K562 (cell line): ENCODE results near the gene ITSN2. TPM values are rescaled to one million over a fixed set of nuclear protein-coding genes. Genes with fewer than 3 reads are reported as not detected.

Experiments used
- ATAC-seq: fragments of 200-7000 bp; cut with Tn5 transposase; 3 replicates; pipeline ENCODE4 v1.9.1; 2020; ENCODE audit warnings: moderate library complexity
- BruUV-seq: library from RNA; stranded (reverse); fragments of 400-500 nt; replicated peaks from 2 replicates; lab custom pipeline; 2021; lab: Mats Ljungman, UMichigan
- CTCF ChIA-PET: fragments of 300-600 bp; formaldehyde crosslinking; extraction: SDS; loops from one replicate; lab custom pipeline; 2021; ENCODE audit warnings: low intra/inter-chr PET ratio; lab: Yijun Ruan, JAX
- POLR2A ChIA-PET: fragments of 300-600, 350-650 bp; sonication (Branson Sonifier 250); formaldehyde crosslinking; extraction: SDS; loops from one replicate; lab custom pipeline; 2021; ENCODE audit warnings: antibody characterized with exemption, inconsistent platforms; lab: Yijun Ruan, JAX
- DNase-seq, 4 experiments: peaks; one replicate each; pipeline versions ENCODE4 v3.0.0 to v3.0.0-alpha.2; 2011 to 2018; ENCODE audit warnings: low spot score in 3 of 4, mixed read lengths in 3 of 4; ENCODE audit errors: extremely low read depth in 1 of 4
- FAIRE-seq: peaks from 2 replicates; lab custom pipeline; 2011; peaks lifted over from hg19 to GRCh38; lab: Jason Lieb, UNC
- H2AFZ ChIP-seq: 2 replicates; pipeline ENCODE4 v1.6.0; 2011; ENCODE audit warnings: low read depth, low read length, control low read depth, inconsistent platforms
- H3K27ac ChIP-seq: fragments of 200-600 bp; 3 replicates; pipeline ENCODE4 v1.8.0; 2011; ENCODE audit warnings: low read depth, mild to moderate bottlenecking, control low read depth, inconsistent platforms, low read length, moderate library complexity, mixed read lengths; ENCODE audit errors: extremely low read depth
- H3K27me3 ChIP-seq, 2 experiments: fragments of 300-600 bp in 1 of 2; 2 replicates in 1 of 2; 3 replicates in 1 of 2; pipeline versions ENCODE4 v1.6.0 to v1.8.0; 2011; ENCODE audit warnings: inconsistent platforms in 2 of 2, low read length in 2 of 2, mild to moderate bottlenecking in 1 of 2, mixed read lengths in 1 of 2, moderate library complexity in 1 of 2; ENCODE audit not compliant: control insufficient read depth in 2 of 2, insufficient read depth in 2 of 2
- H3K36me3 ChIP-seq: fragments of 300-600 bp; 3 replicates; pipeline ENCODE4 v1.8.0; 2011; ENCODE audit warnings: mild to moderate bottlenecking, low read length, inconsistent platforms; ENCODE audit not compliant: control insufficient read depth, insufficient read depth
- H3K4me1 ChIP-seq, 2 experiments: fragments of 200-600 bp in 1 of 2; replicated peaks in 1 of 2; 2 replicates in 1 of 2; 3 replicates in 1 of 2; pipeline versions ENCODE4 v1.5.1 to v1.8.0; 2011; ENCODE audit warnings: inconsistent platforms in 2 of 2, low read length in 2 of 2, mild to moderate bottlenecking in 1 of 2, mixed read lengths in 1 of 2, moderate library complexity in 1 of 2; ENCODE audit not compliant: control insufficient read depth in 2 of 2, insufficient read depth in 2 of 2
- H3K4me2 ChIP-seq: 2 replicates; pipeline ENCODE4 v1.6.1; 2011; ENCODE audit warnings: low read length, control low read depth, inconsistent platforms, mixed read lengths; ENCODE audit not compliant: insufficient read depth
- H3K4me3 ChIP-seq: fragments of 200-600 bp; sonication (generic), shearing (Covaris generic); 2 replicates; pipeline ENCODE4 v1.5.1; 2016; ENCODE audit warnings: control low read depth, inconsistent platforms
- H3K79me2 ChIP-seq: fragments of 200-600 bp; 3 replicates; pipeline ENCODE4 v1.8.0; 2011; ENCODE audit warnings: low read length, inconsistent platforms; ENCODE audit not compliant: control insufficient read depth, insufficient read depth
- H3K9ac ChIP-seq, 2 experiments: 2 replicates each; pipeline versions ENCODE4 v1.6.0 to v1.6.1; 2011; ENCODE audit warnings: low read depth in 2 of 2, low read length in 2 of 2, control low read depth in 1 of 2, inconsistent platforms in 1 of 2, mild to moderate bottlenecking in 1 of 2, mixed read lengths in 1 of 2; ENCODE audit not compliant: insufficient read depth in 1 of 2
- H3K9me1 ChIP-seq: one replicate; pipeline ENCODE4 v1.6.0; 2011; ENCODE audit warnings: inconsistent platforms, mild to moderate bottlenecking, low read length, moderate library complexity; ENCODE audit not compliant: control insufficient read depth, insufficient read depth
- H3K9me3 ChIP-seq: replicated peaks from 2 replicates; pipeline ENCODE4 v1.5.1; 2011; ENCODE audit warnings: low read depth, low read length, inconsistent platforms; ENCODE audit not compliant: control insufficient read depth, insufficient read depth
- H4K20me1 ChIP-seq: replicated peaks from 2 replicates; pipeline ENCODE4 v1.6.1; 2011; ENCODE audit warnings: low read length, inconsistent platforms, mixed read lengths; ENCODE audit not compliant: control insufficient read depth, insufficient read depth
- CBX2 ChIP-seq: fragments of 200-600 bp; sonication (generic); IDR thresholded peaks from one replicate; pipeline ENCODE4 v1.6.1; 2012; ENCODE audit warnings: mild to moderate bottlenecking, low read length, inconsistent platforms; ENCODE audit not compliant: insufficient read depth, poor library complexity, severe bottlenecking
- CREB1 ChIP-seq, 2 experiments: sonication (generic) in 1 of 2; formaldehyde crosslinking in 1 of 2; IDR thresholded peaks; 2 replicates each; pipeline versions ENCODE4 v1.6.1 to v1.8.0; 2012 to 2022; ENCODE audit warnings: inconsistent platforms in 1 of 2, mild to moderate bottlenecking in 1 of 2, missing genetic modification reagents in 1 of 2, moderate library complexity in 1 of 2
- HMGN3 ChIP-seq: IDR thresholded peaks from 2 replicates; pipeline ENCODE4 v1.6.1; 2011; ENCODE audit warnings: borderline replicate concordance, low read depth, mild to moderate bottlenecking, mixed read lengths, low read length; ENCODE audit not compliant: insufficient read length; ENCODE audit errors: extremely low read depth
- HNRNPK ChIP-seq: fragments of 200-400 bp; formaldehyde crosslinking; IDR thresholded peaks from one replicate; pipeline ENCODE4 v1.6.1; 2018; ENCODE audit warnings: mild to moderate bottlenecking, low read depth, low read length; ENCODE audit not compliant: poor library complexity, severe bottlenecking
- HOMEZ ChIP-seq: fragments of 250-450 bp; sonication (Bioruptor Pico); IDR thresholded peaks from 2 replicates; pipeline ENCODE4 v1.4.0; 2020; ENCODE audit warnings: mild to moderate bottlenecking, moderate library complexity
- MYC ChIP-seq, 2 experiments: fragments of 250-450 bp in 1 of 2; sonication (Bioruptor Pico) in 1 of 2; IDR thresholded peaks; 2 replicates each; pipeline versions ENCODE4 v1.5.1 to v1.6.1; 2012 to 2021; ENCODE audit warnings: low read depth in 2 of 2, borderline replicate concordance in 1 of 2, improper control_type of control experiment in 1 of 2, low read length in 1 of 2, mild to moderate bottlenecking in 1 of 2, moderate library complexity in 1 of 2
- NCOA2 ChIP-seq, 2 experiments: fragments of 450-650 bp; IDR thresholded peaks; 2 replicates each; pipeline ENCODE4 v1.6.1; 2018; ENCODE audit warnings: mild to moderate bottlenecking in 2 of 2, moderate library complexity in 1 of 2; ENCODE audit not compliant: partially characterized antibody in 2 of 2
- POU5F1 ChIP-seq: fragments of 150-350 bp; IDR thresholded peaks from 2 replicates; pipeline ENCODE4 v1.6.1; 2014; ENCODE audit warnings: borderline replicate concordance, low read length, low read depth, mild to moderate bottlenecking; ENCODE audit not compliant: partially characterized antibody
- PTRF ChIP-seq: fragments of 450-650 bp; IDR thresholded peaks from 2 replicates; pipeline ENCODE4 v1.6.1; 2016; ENCODE audit warnings: mild to moderate bottlenecking, missing genetic modification characterization, missing compliant biosample characterization
- TEAD4 ChIP-seq, 2 experiments: sonication (generic) in 1 of 2; formaldehyde crosslinking in 1 of 2; IDR thresholded peaks; 2 replicates each; pipeline versions ENCODE4 v1.6.1 to v1.8.0; 2012 to 2022; ENCODE audit warnings: borderline replicate concordance in 1 of 2, inconsistent platforms in 1 of 2, low read length in 1 of 2, mild to moderate bottlenecking in 1 of 2, missing genetic modification reagents in 1 of 2
- ZBTB9 ChIP-seq: fragments of 450-650 bp; formaldehyde crosslinking; IDR thresholded peaks from 2 replicates; pipeline ENCODE4 v1.4.0; 2020; ENCODE audit warnings: mild to moderate bottlenecking, moderate library complexity
- ZNF282 ChIP-seq: sonication (generic); formaldehyde crosslinking; IDR thresholded peaks from 2 replicates; pipeline ENCODE4 v1.8.1; 2023; ENCODE audit warnings: missing genetic modification reagents
- ZNF324 ChIP-seq: fragments of 250-450 bp; sonication (Bioruptor Pico); IDR thresholded peaks from 2 replicates; pipeline ENCODE4 v1.4.0; 2020; ENCODE audit warnings: mild to moderate bottlenecking
- ZNF76 ChIP-seq: fragments of 250-450 bp; sonication (Bioruptor Pico); IDR thresholded peaks from 2 replicates; pipeline ENCODE4 v1.4.0; 2020; ENCODE audit warnings: mild to moderate bottlenecking, moderate library complexity, borderline replicate concordance
- WGBS: fragments of 100-300 bp; shearing (Covaris generic); methylation state at CpG from one replicate; pipeline ENCODE4 v1.1.6; 2016; ENCODE audit warnings: low coverage, mixed read lengths; ENCODE audit not compliant: insufficient coverage; ENCODE audit errors: missing lambda C conversion rate; 5-methylcytosine and 5-hydroxymethylcytosine counted together
- in situ Hi-C: fragments of 300-500 bp; cut with MboI; formaldehyde crosslinking; loops from 4 replicates; pipeline ENCODE4 v1.15.0; 2018; ENCODE audit warnings: inconsistent platforms, mixed read lengths
- intact Hi-C: fragments of 100-400 bp; cut with micrococcal nuclease; formaldehyde crosslinking; loops from 2 replicates; pipeline ENCODE4 v1.14.2; 2022
- polyA plus RNA-seq, 8 experiments: library from polyadenylated mRNA; depleted of rRNA in 4 of 8; stranded (reverse) in 5 of 8; unstranded in 3 of 8; fragments of >200 nt; fragmentation: Nextera tagmentation in 2 of 8; fragmentation: Illumina TruSeq in 1 of 8; extraction: Ambion mirVana in 2 of 8; extraction: Trizol in 1 of 8; gene quantifications; 2 replicates each; pipeline versions ENCODE4 v1.2.1 to v1.2.3, GENCODE V29; 2011 to 2014; ENCODE audit warnings: inconsistent platforms in 1 of 8, missing spikeins in 1 of 8
- total RNA-seq, 7 experiments: library from RNA; depleted of rRNA in 6 of 7; stranded (reverse); fragments of >200 nt in 6 of 7; fragmentation: Illumina TruSeq in 2 of 7; extraction: Trizol in 2 of 7; gene quantifications; 2 replicates each; pipeline versions ENCODE4 v1.2.1 to v1.2.3, GENCODE V29; 2011 to 2021; ENCODE audit warnings: low replicate concordance in 1 of 7

Gene ITSN2
- total and polyA plus RNA-seq, 9 of the 15 experiments (the other 6 are each of a cell fraction or from before 2014, with no cell fraction given): 6.6 to 19.9 (median 15.2) TPM

- TF ChIP-seq CREB1 (IDR thresholded peaks at IDR 0.05): no peak
- TF ChIP-seq CREB1 (CRISPR knock-in tag; IDR thresholded peaks at IDR 0.05): no peak
- no peak for TF ChIP-seq CBX2
- TF ChIP-seq NCOA2 (IDR thresholded peaks at IDR 0.05; ENCODE audit: partially characterized antibody in 2 of 2): no peak
- TF ChIP-seq, all 486 proteins: peak for 0
Measured at GRCh38 chr2:24313744-24314632, 46.3 kb downstream of the ITSN2 start (continued).

- FAIRE-seq: no peak
Measured at GRCh38 chr2:24307961-24308360, 52.4 kb downstream of the ITSN2 start.

More at GRCh38 chr2:24307961-24308360, 52.4 kb downstream of the ITSN2 start:
- H3K9me3 ChIP-seq: no peaks in the 10 kb centered on the region
- no peaks in the 10 kb centered on the region for H3K79me2 ChIP-seq
- no peak overlapping the region for H3K4me2 ChIP-seq
- H4K20me1 ChIP-seq: no peaks in the 10 kb centered on the region
- H3K9ac ChIP-seq: no peak overlapping the region
- H3K4me1 ChIP-seq: no peaks in the 10 kb centered on the region
- intact Hi-C loops: no loop called here
- H3K36me3 ChIP-seq: peaks cover 9% of the 10 kb centered on the region; the same call in 2 of the 3 replicates
- no peak for DNase-seq
- TF ChIP-seq HOMEZ (CRISPR knock-in tag): no peak
- TF ChIP-seq POU5F1: no peak
- no peak for TF ChIP-seq ZNF282 (CRISPR knock-in tag)
- no peak for TF ChIP-seq PTRF
- no peak for TF ChIP-seq TEAD4 (IDR thresholded peaks at IDR 0.05; ENCODE audit: low read length)
- TF ChIP-seq TEAD4 (CRISPR knock-in tag; IDR thresholded peaks at IDR 0.05; ENCODE audit: borderline replicate concordance): no peak
- TF ChIP-seq HNRNPK: no peak
- TF ChIP-seq ZBTB9: no peak
- TF ChIP-seq ZNF324 (CRISPR knock-in tag): no peak
- TF ChIP-seq ZNF76: no peak
- no peak for TF ChIP-seq MYC (IDR thresholded peaks at IDR 0.05; ENCODE audit: low read depth, low read length)
- no peak for TF ChIP-seq MYC (CRISPR knock-in tag; IDR thresholded peaks at IDR 0.05; ENCODE audit: borderline replicate concordance, low read depth)
- TF ChIP-seq HMGN3: no peak
- TF ChIP-seq, all 486 proteins: peak for 0
- no peak for ATAC-seq
- no TSS peak for BruUV-seq
- POLR2A ChIA-PET: interaction anchor here (0.9 to 1.6 kb wide), 5 partner anchors 8 to 42 kb away, joined by 3 to 4 read pairs (median 4); no protein-coding TSS in a partner anchor
- CTCF ChIA-PET: no interaction called here
- H3K27ac ChIP-seq: no peak overlapping the region
- H3K4me3 ChIP-seq: no peak overlapping the region
- H2AFZ ChIP-seq: no peak overlapping the region
- no peaks in the 10 kb centered on the region for H3K9me1 ChIP-seq
- WGBS: 73% methylated on average over 2 of the region's 2 CpGs
- in situ Hi-C loops: no loop called here
- no peaks in the 10 kb centered on the region for H3K27me3 ChIP-seq
